ENCODE data around the gene NPHP3.

Gene NPHP3

DNA sequence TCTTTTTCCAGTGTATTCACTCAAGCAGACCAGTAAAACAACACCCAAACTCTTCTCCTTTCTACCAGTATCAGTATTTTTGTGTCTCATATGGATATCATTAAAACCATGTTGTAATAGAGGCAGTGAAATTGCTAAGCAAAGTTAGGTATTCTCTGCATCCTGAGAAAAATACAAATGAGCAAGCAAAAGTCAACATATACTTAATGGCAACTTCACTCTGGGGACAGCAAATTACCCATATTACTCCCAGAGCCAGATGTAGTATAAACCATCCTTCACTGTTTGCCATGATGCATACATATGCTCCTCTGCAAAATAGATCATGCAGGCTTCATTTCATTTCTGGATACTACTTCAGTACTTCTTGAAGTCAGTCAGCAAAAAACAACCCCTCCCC lies 40.0 kb downstream of the NPHP3 start:
- DNase-seq: no peak

GRCh38 chr3:132681421-132681820 lies 40.8 kb downstream of the NPHP3 start:
- DNase-seq: no peak

- no peak for DNase-seq
Measured at GRCh38 chr3:132679911-132680310, 42.3 kb downstream of the NPHP3 start.

DNA sequence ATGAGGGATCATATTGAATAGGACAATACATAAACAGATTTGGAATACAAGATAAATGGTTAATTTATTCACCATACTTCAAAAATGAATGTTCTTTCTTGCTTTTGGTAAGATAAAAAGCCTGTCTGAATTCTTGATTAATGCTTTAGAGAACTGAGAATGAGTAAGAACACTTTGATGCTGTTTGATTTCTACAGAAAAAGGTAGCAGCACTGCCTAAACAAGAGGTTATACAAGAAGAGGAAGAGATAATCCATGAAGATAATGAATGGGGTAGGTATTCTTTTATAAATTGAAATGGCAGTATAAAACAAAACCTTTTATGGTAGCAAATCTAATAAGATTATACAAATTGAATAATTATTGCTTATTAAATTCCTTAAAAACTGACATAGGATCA lies 46.8 kb downstream of the NPHP3 start:
- no peak for DNase-seq

- DNase-seq: no peak
Measured at GRCh38 chr3:132669256-132669777, 52.9 kb downstream of the NPHP3 start.

GRCh38 chr3:132665230-132665745 lies 56.9 kb downstream of the NPHP3 start:
- no peak for DNase-seq

- no peak for DNase-seq
Measured at GRCh38 chr3:132662212-132662611, 60.0 kb downstream of the NPHP3 start.

DNA sequence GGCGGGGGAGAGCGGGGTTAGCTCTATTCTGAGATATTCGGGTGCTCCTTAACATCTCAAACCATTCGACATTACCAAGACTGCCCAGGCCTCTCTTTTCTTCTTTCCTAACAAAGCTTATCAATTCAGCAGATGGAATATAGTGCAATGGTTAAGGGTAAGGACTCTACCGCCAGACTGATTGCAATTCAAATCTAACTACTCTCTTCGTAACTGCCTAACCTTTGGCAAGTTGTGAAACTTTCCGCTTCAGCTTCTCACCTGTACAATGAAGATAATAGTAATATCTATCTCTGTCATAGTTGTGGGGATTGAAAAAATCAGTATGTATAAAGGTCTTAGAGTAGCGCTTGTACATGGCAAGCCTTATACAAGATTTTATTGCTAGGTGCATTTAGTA lies 61.1 kb downstream of the NPHP3 start:
- DNase-seq: no peak

DNA sequence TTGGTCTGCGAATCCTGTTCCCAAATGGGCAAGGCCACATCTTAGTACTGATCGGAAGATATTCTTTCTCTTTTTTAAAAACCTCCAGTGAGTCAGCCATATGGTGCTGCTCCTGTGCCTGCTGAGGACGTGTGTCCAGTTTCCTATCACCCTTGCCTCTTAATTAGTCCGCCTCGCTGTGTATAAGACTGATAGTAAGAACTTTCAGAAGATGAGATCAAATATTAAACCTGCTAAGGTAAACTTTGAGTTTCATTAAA lies 61.5 kb downstream of the NPHP3 start:
- DNase-seq: no peak

DNA sequence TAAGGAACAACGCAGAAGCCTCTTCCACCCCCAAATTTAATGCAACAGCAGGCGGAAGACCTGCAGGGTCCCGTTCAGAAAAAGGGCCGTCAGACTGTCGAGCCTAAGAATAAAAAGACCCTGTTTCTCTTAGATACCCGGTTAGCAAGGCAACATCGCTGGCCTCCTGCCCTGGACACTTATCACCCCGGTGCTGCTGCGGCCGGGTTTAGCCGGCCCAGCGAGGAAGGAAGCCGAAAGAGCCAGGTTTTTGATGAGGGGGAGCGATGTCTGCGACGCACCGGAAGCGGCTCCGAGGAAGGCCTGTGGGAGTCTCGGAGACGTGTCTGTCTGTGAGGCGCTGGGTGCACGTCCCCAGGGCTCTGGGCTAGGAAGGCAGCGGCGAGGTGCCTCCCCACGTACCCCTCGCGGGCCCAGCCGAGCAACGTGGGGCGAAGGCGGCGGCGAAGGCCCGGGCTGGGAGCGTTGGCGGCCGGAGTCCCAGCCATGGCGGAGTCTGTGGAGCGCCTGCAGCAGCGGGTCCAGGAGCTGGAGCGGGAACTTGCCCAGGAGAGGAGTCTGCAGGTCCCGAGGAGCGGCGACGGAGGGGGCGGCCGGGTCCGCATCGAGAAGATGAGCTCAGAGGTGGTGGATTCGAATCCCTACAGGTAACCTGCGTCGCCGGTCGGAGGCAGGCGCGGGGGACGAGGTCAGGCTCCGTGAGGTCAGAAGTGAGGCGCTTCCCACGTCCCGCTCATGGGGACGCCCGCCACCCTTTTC lies 62.0 kb downstream of the NPHP3 start, which contains the start of gene UBA5:
TSS of gene UBA5 (plus strand) at position 278 of the 759 bp plus-strand sequence. CDS start at position 487, 209 bp downstream.
- peak; percentile 56 to 61 for DNase-seq

DNA sequence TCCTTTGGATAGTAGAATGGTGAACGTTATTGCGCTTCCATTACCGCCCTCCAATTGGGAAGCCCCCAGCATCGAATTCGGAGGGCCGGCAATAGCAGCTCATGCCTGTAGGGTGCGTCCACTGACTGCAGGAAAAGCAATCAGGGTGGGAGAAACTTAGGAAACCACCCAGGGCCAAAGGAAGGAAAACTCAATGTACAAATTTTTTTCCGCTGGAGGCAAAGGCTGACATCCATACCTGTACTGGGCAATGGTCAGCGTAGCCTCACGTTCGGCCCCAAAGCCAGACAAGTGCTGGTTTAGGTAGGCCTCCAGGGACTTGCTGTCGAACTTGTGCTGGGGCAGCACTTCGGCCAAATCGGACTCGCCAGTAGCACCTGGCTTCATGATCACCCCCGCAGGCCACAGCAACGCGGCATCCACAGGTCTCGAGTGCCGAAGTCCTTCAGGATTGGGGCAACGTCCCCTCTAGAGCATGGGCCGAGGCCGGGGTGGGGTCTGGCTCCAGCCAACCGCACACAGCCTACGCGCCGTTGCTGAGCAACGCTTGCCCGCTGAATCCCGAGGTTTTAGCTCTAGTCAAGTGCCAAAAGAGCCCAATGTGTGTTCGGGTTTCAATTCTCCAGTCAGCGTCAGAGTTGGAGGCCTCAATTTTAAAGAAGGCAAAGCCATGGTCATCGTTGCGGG lies 62.7 kb downstream of the NPHP3 start, which contains the start of gene ACAD11:
TSS of gene ACAD11 (minus strand) at position 445 of the 687 bp plus-strand sequence. CDS start at position 387, 58 bp downstream.
- DNase-seq: peak in 1 of 2 experiments; percentile 9

DNA sequence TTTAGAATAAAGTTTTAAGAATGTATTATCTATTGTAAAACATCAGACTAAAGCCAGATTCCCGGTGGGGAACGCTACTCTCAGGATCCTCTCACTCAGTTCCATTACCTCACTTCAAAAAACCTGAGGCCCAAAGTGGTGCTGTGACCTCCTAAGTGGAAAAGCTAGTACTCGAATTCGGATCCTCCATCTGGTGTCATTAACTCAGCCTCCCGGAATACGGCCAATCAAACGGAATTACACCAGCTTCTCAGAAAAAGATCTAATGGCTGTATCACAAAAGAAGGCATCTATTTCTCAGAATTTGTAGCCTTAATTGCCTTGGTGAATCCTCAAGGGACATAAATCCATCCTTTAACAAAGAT lies 63.2 kb downstream of the NPHP3 start:
- no peak for DNase-seq

- DNase-seq: no peak
Measured at GRCh38 chr3:132657869-132658747, 64.1 kb downstream of the NPHP3 start.

- no peak for DNase-seq
Measured at GRCh38 chr3:132655471-132655870, 66.7 kb downstream of the NPHP3 start.

- DNase-seq: no peak
Measured at GRCh38 chr3:132654721-132655120, 67.5 kb downstream of the NPHP3 start.

- no peak for DNase-seq
Measured at GRCh38 chr3:132654190-132654589, 68.0 kb downstream of the NPHP3 start.

DNA sequence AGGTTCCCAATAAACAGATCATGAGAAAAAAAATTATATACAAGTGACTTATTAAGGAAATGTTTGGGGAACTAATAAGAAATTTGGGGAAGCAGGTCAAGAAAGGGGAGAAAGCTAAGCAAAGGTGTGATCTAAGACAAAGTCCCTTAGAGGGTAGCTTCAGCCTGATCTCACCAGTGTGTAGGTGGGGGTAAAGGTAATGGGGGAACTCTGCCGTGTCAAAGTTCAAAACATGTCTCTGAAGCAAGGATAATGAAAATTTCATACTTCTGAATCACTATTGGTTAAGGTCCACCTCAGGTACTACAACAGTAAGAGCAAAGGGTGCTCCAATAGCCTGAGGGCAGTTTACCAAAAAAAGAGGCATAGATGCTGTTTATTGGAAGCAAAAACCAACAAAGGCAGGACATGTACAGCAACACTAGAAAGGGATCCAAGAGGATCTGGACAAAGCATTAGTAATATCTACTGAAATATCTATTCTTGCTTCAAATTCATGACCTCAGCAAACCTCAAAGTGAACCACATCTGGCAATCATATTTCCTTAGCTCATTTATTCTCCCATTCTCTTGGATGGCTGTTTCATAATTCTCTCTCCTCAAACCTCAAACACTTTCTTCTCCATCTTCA lies 69.5 kb downstream of the NPHP3 start:
- DNase-seq: no peak

- DNase-seq: no peak
Measured at GRCh38 chr3:132650153-132650552, 72.1 kb downstream of the NPHP3 start.

DNA sequence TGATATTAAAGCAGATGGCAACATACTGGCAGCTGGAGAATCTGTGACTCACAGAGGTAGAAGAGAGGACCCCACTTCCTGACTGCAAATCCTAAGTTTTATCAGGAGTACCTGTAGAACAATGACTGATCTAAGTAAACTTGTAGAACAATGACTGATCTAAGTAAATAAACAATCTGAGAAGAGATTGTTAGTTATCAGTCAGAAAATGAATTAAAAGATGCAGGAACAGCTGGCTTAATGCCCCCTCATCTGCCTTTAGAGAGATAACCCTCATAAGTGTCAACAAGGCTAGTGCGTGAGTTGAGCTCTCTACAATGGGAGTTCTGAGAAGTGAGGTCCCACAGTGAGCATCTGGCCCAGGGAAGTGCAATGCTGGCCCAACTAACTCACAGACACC lies 77.2 kb downstream of the NPHP3 start:
- DNase-seq: no peak

DNA sequence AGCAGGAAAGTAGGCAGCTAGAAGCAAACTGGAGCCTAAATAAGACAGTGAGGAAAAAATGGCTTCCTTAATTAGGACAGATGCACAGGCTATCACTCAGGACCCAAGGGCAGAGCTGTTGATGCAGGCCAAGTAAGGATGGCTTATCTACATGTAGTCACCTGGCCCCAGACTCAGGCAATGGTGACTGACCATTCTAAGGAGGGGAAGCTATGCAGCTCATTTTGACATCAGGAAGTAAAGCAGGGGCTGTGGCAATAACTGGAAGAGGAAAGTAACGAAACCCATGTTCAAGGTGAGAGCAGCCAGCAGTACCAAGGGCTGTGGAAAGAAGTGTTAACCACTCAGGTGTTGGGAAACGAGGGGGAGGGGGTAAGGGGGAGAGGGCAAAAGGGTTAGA lies 78.8 kb downstream of the NPHP3 start:
- DNase-seq: no peak

- DNase-seq: no peak
Measured at GRCh38 chr3:132642539-132642847, 79.7 kb downstream of the NPHP3 start.

DNA sequence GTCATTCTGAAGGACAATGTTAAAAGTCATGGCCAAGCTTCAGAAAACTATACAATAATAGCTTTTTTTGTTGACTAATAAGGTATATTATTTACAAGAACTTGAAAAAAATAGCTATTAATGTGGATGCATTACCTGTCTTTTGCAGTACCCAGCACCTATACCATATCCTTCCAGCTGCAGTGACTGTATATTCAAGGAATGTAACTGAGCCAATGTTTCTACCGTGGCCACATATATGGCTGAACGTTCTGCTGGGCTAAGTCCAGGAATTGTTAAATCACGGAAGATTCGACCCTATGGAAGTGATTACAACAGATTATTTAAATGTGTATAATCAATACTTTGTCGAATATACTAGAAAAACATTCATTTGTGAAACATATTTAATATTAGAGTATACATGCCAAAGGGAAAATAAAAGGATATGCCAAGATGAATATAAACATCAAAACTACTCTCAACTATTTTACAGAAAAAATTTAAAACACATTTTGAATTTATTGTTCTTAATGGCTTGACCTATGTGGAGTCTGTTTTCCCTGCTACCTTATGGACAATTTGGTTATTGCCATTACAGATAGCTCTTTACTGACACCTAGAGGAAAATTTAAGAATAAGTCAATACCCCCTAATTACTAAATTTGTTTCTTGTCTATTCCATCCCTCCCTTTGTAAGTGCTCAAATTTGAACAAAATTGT lies 80.2 kb downstream of the NPHP3 start:
- no peak for DNase-seq

Data from activated CD4-positive, alpha-beta T cell treated with anti-CD3 and anti-CD28 coated beads, Interleukin-2, amount 50 U/mL, for 4 hours (primary cell).